Astrocyte of the spinal cord (primary cell): ENCODE data around the gene ITSN1.

Source experiments
- DNase-seq: peaks from one replicate; pipeline ENCODE4 v3.0.0; 2011; ENCODE audit warnings: low read depth, low spot score
- H3K4me3 ChIP-seq: 2 replicates; pipeline ENCODE4 v1.5.1; 2011; ENCODE audit warnings: low read depth, mild to moderate bottlenecking, low read length, moderate library complexity
- CTCF ChIP-seq: IDR thresholded peaks from 2 replicates; pipeline ENCODE4 v1.5.1; 2012; ENCODE audit warnings: low read depth, mild to moderate bottlenecking, low read length, inconsistent platforms
- in situ Hi-C: cut with HindIII; loops from 2 replicates; pipeline ENCODE4 v1.10.0; 2017; ENCODE audit warnings: low sequenced_read_pairs

The ITSN1 gene

GRCh38 chr21:33751120-33751519, 108.8 kb downstream of the ITSN1 start:
- H3K4me3 ChIP-seq, result no peak overlapping the region
- DNase-seq, result no peak
- TF ChIP-seq CTCF, result no peak
- in situ Hi-C loops, result no loop called here

- TF ChIP-seq CTCF, result no peak
- in situ Hi-C loops, result no loop called here
- DNase-seq, result no peak
- no peak overlapping the region for H3K4me3 ChIP-seq
Measured at GRCh38 chr21:33751533-33751932, 109.2 kb downstream of the ITSN1 start.

- TF ChIP-seq CTCF, result no peak
- no peak for DNase-seq
- in situ Hi-C loops, result no loop called here
- no peak overlapping the region for H3K4me3 ChIP-seq
Measured at GRCh38 chr21:33752260-33752659, 110.0 kb downstream of the ITSN1 start.

- TF ChIP-seq CTCF, result no peak
- no peak for DNase-seq
- no peak overlapping the region for H3K4me3 ChIP-seq
- in situ Hi-C loops, result no loop called here
Measured at GRCh38 chr21:33753886-33754285, 111.6 kb downstream of the ITSN1 start.

GRCh38 chr21:33754481-33754880, 112.2 kb downstream of the ITSN1 start:
- no peak overlapping the region for H3K4me3 ChIP-seq
- in situ Hi-C loops, result no loop called here
- TF ChIP-seq CTCF, result no peak
- no peak for DNase-seq

GRCh38 chr21:33755354-33755753, 113.1 kb downstream of the ITSN1 start:
- in situ Hi-C loops, result no loop called here
- no peak for DNase-seq
- no peak for TF ChIP-seq CTCF
- no peak overlapping the region for H3K4me3 ChIP-seq
